OCI-LY7 (cell line): ENCODE measurements around the gene PLEKHG5. TPM values are rescaled to one million over a fixed set of nuclear protein-coding genes. Genes with fewer than 3 reads are reported as not detected.
"Not testable (repeated sequence)": the region's sequence is repeated elsewhere in the genome, so short reads cannot be mapped to it uniquely, and the experiment has no call there.

Experiments
- BruUV-seq: library from RNA; stranded (reverse); fragments of 400-500 nt; replicated peaks from 2 replicates; lab custom pipeline; 2021; lab: Mats Ljungman, UMichigan
- CTCF ChIA-PET: fragments of 300-600 bp; sonication (Branson Sonifier 250); formaldehyde crosslinking; loops from one replicate; lab custom pipeline; 2022; ENCODE audit warnings: antibody characterized with exemption; ENCODE audit not compliant: unreplicated experiment; lab: Charles Lee
- POLR2A ChIA-PET: fragments of 300-600 bp; sonication (Branson Sonifier 250); formaldehyde crosslinking; loops from one replicate; lab custom pipeline; 2022; ENCODE audit warnings: antibody characterized with exemption; lab: Charles Lee
- DNase-seq: peaks from one replicate; pipeline ENCODE4 v3.0.0-alpha.2; 2015; ENCODE audit warnings: low spot score
- H2AFZ ChIP-seq: fragments of 200-600 bp; sonication (generic), shearing (Covaris generic); 2 replicates; pipeline ENCODE4 v1.6.1; 2014; ENCODE audit warnings: mild to moderate bottlenecking, antibody characterized with exemption, low read length, moderate library complexity
- H3K27ac ChIP-seq: fragments of 200-600 bp; sonication (generic); 2 replicates; pipeline ENCODE4 v1.5.1; 2014; ENCODE audit warnings: mixed run types, low read depth, mild to moderate bottlenecking, moderate library complexity, low read length, inconsistent platforms; ENCODE audit not compliant: poor library complexity, severe bottlenecking
- H3K36me3 ChIP-seq: fragments of 200-600 bp; sonication (generic); 2 replicates; pipeline ENCODE4 v1.6.1; 2014; ENCODE audit warnings: mild to moderate bottlenecking, antibody characterized with exemption, low read length, moderate library complexity, mixed read lengths; ENCODE audit not compliant: insufficient read depth
- H3K4me1 ChIP-seq: fragments of 200-600 bp; sonication (generic); 2 replicates; pipeline ENCODE4 v1.5.1; 2014; ENCODE audit warnings: mild to moderate bottlenecking, low read length; ENCODE audit not compliant: insufficient read depth, poor library complexity, severe bottlenecking
- H3K4me2 ChIP-seq: fragments of 200-600 bp; sonication (generic); 2 replicates; pipeline ENCODE4 v1.6.1; 2014; ENCODE audit warnings: mild to moderate bottlenecking, low read length
- H3K4me3 ChIP-seq: fragments of 200-600 bp; sonication (generic); 2 replicates; pipeline ENCODE4 v1.5.1; 2014; ENCODE audit warnings: mild to moderate bottlenecking, low read depth, low read length; ENCODE audit not compliant: poor library complexity, severe bottlenecking
- H3K79me2 ChIP-seq: fragments of 200-600 bp; sonication (generic); 2 replicates; pipeline ENCODE4 v1.6.1; 2016; ENCODE audit warnings: low read depth, mild to moderate bottlenecking, low read length, moderate library complexity, mixed read lengths; ENCODE audit not compliant: insufficient read depth
- H3K9me2 ChIP-seq: fragments of 200-600 bp; sonication (generic); 2 replicates; pipeline ENCODE4 v1.6.1; 2016; ENCODE audit warnings: mild to moderate bottlenecking, low read length, mixed read lengths; ENCODE audit not compliant: insufficient read depth
- H3K9me3 ChIP-seq: fragments of 200-600 bp; sonication (generic); 2 replicates; pipeline ENCODE4 v1.6.1; 2014; ENCODE audit warnings: mild to moderate bottlenecking, mixed run types, low read length, mixed read lengths
- H4K20me1 ChIP-seq: fragments of 200-600 bp; sonication (generic); 2 replicates; pipeline ENCODE4 v1.6.1; 2014; ENCODE audit warnings: mild to moderate bottlenecking, antibody characterized with exemption, low read length, moderate library complexity, mixed read lengths; ENCODE audit not compliant: insufficient read depth
- EZH2phosphoT487 ChIP-seq: fragments of 200-600 bp; sonication (generic); IDR thresholded peaks from 2 replicates; pipeline ENCODE4 v1.6.1; 2018; ENCODE audit warnings: low read depth, borderline replicate concordance, mild to moderate bottlenecking, mixed run types, antibody characterized with exemption, low read length, moderate library complexity, mixed read lengths
- intact Hi-C: fragments of 100-400 bp; cut with micrococcal nuclease; formaldehyde crosslinking; loops from one replicate; pipeline ENCODE4 v1.10.0; 2022; ENCODE audit not compliant: unreplicated experiment
- total RNA-seq, 2 experiments: library from RNA; depleted of rRNA in 1 of 2; stranded (reverse); fragments of >200 nt in 1 of 2; shearing (Covaris generic) in 1 of 2; gene quantifications; 2 replicates each; pipeline ENCODE4 v1.2.3, GENCODE V29; 2014 to 2022
- TF ChIP-seq, protein P1 (sequence below): fragments of 200-600 bp; sonication (generic); conservative IDR thresholded peaks from 2 replicates; pipeline ENCODE4 v1.5.1; 2014; ENCODE audit warnings: mild to moderate bottlenecking, antibody characterized with exemption, low read length, moderate library complexity, mixed read lengths

The PLEKHG5 gene
- total RNA-seq, 2 experiments from 2014 or later: 1.6 to 2.4 TPM

DNA sequence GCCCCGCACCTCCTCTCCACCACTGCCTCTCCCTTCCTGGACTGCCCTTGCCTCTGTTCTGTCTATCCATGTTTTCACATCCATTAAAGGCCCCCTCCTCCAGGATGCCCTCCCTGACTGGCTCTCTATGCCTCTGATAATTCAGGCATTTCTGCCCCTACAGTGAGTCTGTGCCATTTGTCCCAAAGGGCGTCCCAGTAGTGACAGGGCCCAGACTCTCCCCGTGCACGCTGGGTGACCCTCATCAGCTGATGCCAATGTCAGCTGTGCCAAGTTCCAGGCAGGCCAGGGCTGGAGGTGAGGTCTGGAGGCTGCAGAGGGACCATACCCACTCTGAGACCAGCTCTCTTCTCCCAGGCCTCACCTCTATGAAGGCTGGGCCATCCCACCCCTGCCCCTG lies 3.2 kb upstream of the PLEKHG5 start:
- H3K4me3 ChIP-seq: no peak overlapping the region
- H2AFZ ChIP-seq: no peak overlapping the region
- H4K20me1 ChIP-seq: no peaks in the 10 kb centered on the region
- H3K79me2 ChIP-seq: no peaks in the 10 kb centered on the region
- H3K36me3 ChIP-seq: no peaks in the 10 kb centered on the region
- DNase-seq: no peak
- H3K9me2 ChIP-seq: no peaks in the 10 kb centered on the region
- intact Hi-C loops: loop anchor here (5.0 kb wide), 1 partner anchor 133 kb away; no protein-coding TSS in a partner anchor
- TF ChIP-seq EZH2phosphoT487: no peak
- TF ChIP-seq, protein P1, sequence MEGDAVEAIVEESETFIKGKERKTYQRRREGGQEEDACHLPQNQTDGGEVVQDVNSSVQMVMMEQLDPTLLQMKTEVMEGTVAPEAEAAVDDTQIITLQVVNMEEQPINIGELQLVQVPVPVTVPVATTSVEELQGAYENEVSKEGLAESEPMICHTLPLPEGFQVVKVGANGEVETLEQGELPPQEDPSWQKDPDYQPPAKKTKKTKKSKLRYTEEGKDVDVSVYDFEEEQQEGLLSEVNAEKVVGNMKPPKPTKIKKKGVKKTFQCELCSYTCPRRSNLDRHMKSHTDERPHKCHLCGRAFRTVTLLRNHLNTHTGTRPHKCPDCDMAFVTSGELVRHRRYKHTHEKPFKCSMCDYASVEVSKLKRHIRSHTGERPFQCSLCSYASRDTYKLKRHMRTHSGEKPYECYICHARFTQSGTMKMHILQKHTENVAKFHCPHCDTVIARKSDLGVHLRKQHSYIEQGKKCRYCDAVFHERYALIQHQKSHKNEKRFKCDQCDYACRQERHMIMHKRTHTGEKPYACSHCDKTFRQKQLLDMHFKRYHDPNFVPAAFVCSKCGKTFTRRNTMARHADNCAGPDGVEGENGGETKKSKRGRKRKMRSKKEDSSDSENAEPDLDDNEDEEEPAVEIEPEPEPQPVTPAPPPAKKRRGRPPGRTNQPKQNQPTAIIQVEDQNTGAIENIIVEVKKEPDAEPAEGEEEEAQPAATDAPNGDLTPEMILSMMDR: no peak
- no TSS peak for BruUV-seq
- no peak overlapping the region for H3K27ac ChIP-seq
- ChIA-PET CTCF (no interaction called here), POLR2A (interaction anchor here (0.6 kb wide), 1 partner anchor 277 kb away, joined by 4 read pairs; no protein-coding TSS in a partner anchor)
- H3K9me3 ChIP-seq: no peaks in the 10 kb centered on the region
- H3K4me2 ChIP-seq: no peak overlapping the region
- peaks cover 12% of the 10 kb centered on the region for H3K4me1 ChIP-seq

DNA sequence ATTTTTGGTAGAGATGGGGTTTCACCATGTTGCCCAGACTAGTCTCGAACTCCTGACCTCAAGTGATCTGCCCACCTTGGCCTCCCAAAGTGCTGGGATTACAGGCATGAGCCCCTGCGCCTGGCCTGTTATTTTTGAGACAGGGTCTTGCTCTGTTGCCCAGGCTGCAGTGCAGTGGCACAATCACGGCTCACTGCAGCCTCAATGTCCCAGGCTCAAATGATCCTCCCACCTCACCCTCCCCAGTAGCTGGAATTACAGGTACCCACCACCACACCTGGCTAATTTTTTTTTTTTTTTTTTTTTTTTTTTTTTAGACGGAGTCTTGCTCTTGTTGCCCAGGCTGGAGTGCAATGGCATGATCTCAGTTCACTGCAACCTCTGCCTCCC lies 2.4 kb upstream of the PLEKHG5 start:
- CTCF ChIA-PET, DNase-seq, H3K27ac ChIP-seq, H3K9me3 ChIP-seq, BruUV-seq, H2AFZ ChIP-seq, H4K20me1 ChIP-seq, H3K36me3 ChIP-seq, H3K4me2 ChIP-seq, H3K4me3 ChIP-seq, H3K79me2 ChIP-seq, H3K9me2 ChIP-seq: not testable (repeated sequence)
- intact Hi-C loops: loop anchor here (5.0 kb wide), 1 partner anchor 133 kb away; no protein-coding TSS in a partner anchor
- POLR2A ChIA-PET: interaction anchor here (0.6 kb wide), 1 partner anchor 277 kb away, joined by 4 read pairs; no protein-coding TSS in a partner anchor
- H3K4me1 ChIP-seq: peaks cover 14% of the 10 kb centered on the region

DNA sequence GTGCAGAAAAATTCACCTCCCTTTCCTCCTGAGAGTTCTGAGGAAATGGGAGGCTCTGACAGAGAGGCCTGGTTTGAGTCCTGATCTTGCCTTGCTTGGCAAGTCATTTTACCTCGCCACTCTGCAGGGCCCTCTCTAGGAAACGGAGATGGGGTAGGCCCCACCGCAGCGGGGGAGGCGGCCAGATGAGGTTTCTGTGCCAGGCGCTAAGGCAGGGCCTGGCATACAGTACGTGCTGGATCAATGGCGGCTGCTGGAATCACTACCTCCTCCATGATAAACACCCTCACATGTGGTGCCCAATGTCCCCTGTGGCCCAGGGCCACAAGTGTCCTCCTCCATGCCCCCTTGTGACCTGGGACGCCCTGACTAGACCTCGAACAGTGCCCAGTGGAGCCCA lies 499 bp upstream of the PLEKHG5 start:
- Histone ChIP-seq H3K4me1 (peaks cover 14% of the 10 kb centered on the region), H3K9me2 (no peaks in the 10 kb centered on the region), H4K20me1 (no peaks in the 10 kb centered on the region), H3K4me3 (no peak overlapping the region), H3K79me2 (no peaks in the 10 kb centered on the region), H2AFZ (no peak overlapping the region), H3K36me3 (no peaks in the 10 kb centered on the region), H3K27ac (no peak overlapping the region), H3K4me2 (peak overlapping the region; percentile 99), H3K9me3 (no peaks in the 10 kb centered on the region)
- CTCF ChIA-PET: no interaction called here
- BruUV-seq: no TSS peak
- no peak for TF ChIP-seq EZH2phosphoT487
- TF ChIP-seq, protein P1: no peak
- DNase-seq: no peak
- intact Hi-C loops: loop anchor here (2.0 to 5.0 kb wide), 2 partner anchors 63 to 135 kb away; partner anchors contain the start of genes NOL9 and TAS1R1
- POLR2A ChIA-PET: interaction anchor here (0.6 to 0.9 kb wide), 2 partner anchors 217 to 226 kb away, joined by 3 read pairs; no protein-coding TSS in a partner anchor
